Breast epithelium (tissue), 4 donors: ENCODE results near the gene FRMD4A. TPM values are rescaled to one million over a fixed set of nuclear protein-coding genes. Genes with fewer than 3 reads are reported as not detected.

Experiments
- DNase-seq, 2 donors: peaks; one replicate each; pipeline ENCODE4 v3.0.0-alpha.2; 2019; ENCODE audit warnings: low spot score in 2 of 2
- H3K27ac ChIP-seq, 2 donors: fragments of 200-600 bp; sonication (generic) in 1 of 2; one replicate each; pipeline ENCODE4 v1.5.1; 2016 to 2019; ENCODE audit warnings: mild to moderate bottlenecking in 1 of 2
- H3K27me3 ChIP-seq, 2 donors: fragments of 200-600 bp; sonication (generic) in 1 of 2; one replicate each; pipeline versions ENCODE4 v1.5.1 to v1.6.0; 2017 to 2019; ENCODE audit warnings: control low read depth in 1 of 2, mild to moderate bottlenecking in 1 of 2
- H3K36me3 ChIP-seq: fragments of 200-600 bp; one replicate; pipeline ENCODE4 v1.5.1; 2019
- H3K4me1 ChIP-seq, 2 donors: fragments of 200-600 bp; sonication (generic); one replicate each; pipeline ENCODE4 v1.5.1; 2016 to 2019; ENCODE audit warnings: control low read depth in 1 of 2
- H3K4me3 ChIP-seq, 3 donors: fragments of 200-600 bp; sonication (generic); 1 replicate in 2 of 3; 2 replicates in 1 of 3; pipeline ENCODE4 v1.5.1; 2016 to 2019; ENCODE audit warnings: mild to moderate bottlenecking in 3 of 3, moderate library complexity in 2 of 3
- H3K9me3 ChIP-seq, 2 donors: fragments of 200-600 bp; sonication (generic) in 1 of 2; one replicate each; pipeline ENCODE4 v1.5.1; 2016 to 2019; ENCODE audit warnings: control low read depth in 1 of 2
- CTCF ChIP-seq, 3 donors: fragments of 450-650 bp; IDR thresholded peaks; one replicate each; pipeline ENCODE4 v1.5.1; 2016 to 2017; ENCODE audit warnings: antibody characterized with exemption in 3 of 3, mild to moderate bottlenecking in 3 of 3, moderate library complexity in 3 of 3
- POLR2A ChIP-seq: fragments of 450-650 bp; IDR thresholded peaks from one replicate; pipeline ENCODE4 v1.6.1; 2016; ENCODE audit warnings: antibody characterized with exemption, mild to moderate bottlenecking, moderate library complexity
- POLR2AphosphoS5 ChIP-seq, 3 donors: sonication (generic); formaldehyde crosslinking; IDR thresholded peaks; one replicate each; pipeline ENCODE4 v1.6.1; 2017; ENCODE audit warnings: antibody characterized with exemption in 3 of 3
- intact Hi-C: fragments of 100-400 bp; cut with DNase I; formaldehyde crosslinking; loops from one replicate; pipeline ENCODE4 v1.15.1; 2023; ENCODE audit warnings: low total_unique reads
- total RNA-seq, 3 donors: library from RNA; depleted of rRNA; stranded (reverse); fragments of >200 nt; gene quantifications; one replicate each; pipeline ENCODE4 v1.1.0, GENCODE V29; 2016

The FRMD4A gene
- total RNA-seq, 3 donors from 2014 or later, result 27.5 to 107 (median 34.4) TPM

GRCh38 chr10:13971601-13972475, 358.9 kb downstream of the FRMD4A start:
- Histone ChIP-seq H3K27ac (peak overlapping the region in 1 of 2 donors; percentile 7), H3K4me3 (peak overlapping the region in 1 of 3 donors; percentile 15), H3K36me3 (no peaks in the 10 kb centered on the region), H3K27me3 (no peaks in the 10 kb centered on the region), H3K9me3 (no peaks in the 10 kb centered on the region), H3K4me1 (no peaks in the 10 kb centered on the region)
- intact Hi-C loops, result no loop called here
- TF ChIP-seq POLR2A (no peak), CTCF (IDR thresholded peaks at IDR 0.05) (no peak), POLR2AphosphoS5 (IDR thresholded peaks at IDR 0.05) (no peak)
- no peak for DNase-seq

- no peak for TF ChIP-seq POLR2AphosphoS5 (IDR thresholded peaks at IDR 0.05)
- intact Hi-C loops, result no loop called here
- no peak overlapping the region for H3K4me3 ChIP-seq
- H3K4me1 ChIP-seq, result no peaks in the 10 kb centered on the region
- H3K36me3 ChIP-seq, result no peaks in the 10 kb centered on the region
- H3K27ac ChIP-seq, result no peak overlapping the region
- H3K9me3 ChIP-seq, result no peaks in the 10 kb centered on the region
- no peaks in the 10 kb centered on the region for H3K27me3 ChIP-seq
- DNase-seq, result no peak
These were observed 359.8 kb downstream of the FRMD4A start for GRCh38 chr10:13970957-13971353.

- no peak for DNase-seq
- no peaks in the 10 kb centered on the region for H3K9me3 ChIP-seq
- H3K36me3 ChIP-seq, result no peaks in the 10 kb centered on the region
- H3K27me3 ChIP-seq, result no peaks in the 10 kb centered on the region
- intact Hi-C loops, result no loop called here
- no peaks in the 10 kb centered on the region for H3K4me1 ChIP-seq
- no peak overlapping the region for H3K4me3 ChIP-seq
- no peak overlapping the region for H3K27ac ChIP-seq
- no peak for TF ChIP-seq POLR2A
- TF ChIP-seq CTCF (IDR thresholded peaks at IDR 0.05), result no peak
- no peak for TF ChIP-seq POLR2AphosphoS5 (IDR thresholded peaks at IDR 0.05)
These were observed 360.3 kb downstream of the FRMD4A start for GRCh38 chr10:13970236-13970956.

- intact Hi-C loops, result no loop called here
- DNase-seq, result no peak
- H3K4me3 ChIP-seq, result no peak overlapping the region
- TF ChIP-seq POLR2A, result no peak
- no peak for TF ChIP-seq CTCF (IDR thresholded peaks at IDR 0.05)
- TF ChIP-seq POLR2AphosphoS5 (IDR thresholded peaks at IDR 0.05), result no peak
- H3K27me3 ChIP-seq, result no peaks in the 10 kb centered on the region
- no peaks in the 10 kb centered on the region for H3K4me1 ChIP-seq
- H3K9me3 ChIP-seq, result no peaks in the 10 kb centered on the region
- no peak overlapping the region for H3K27ac ChIP-seq
- no peaks in the 10 kb centered on the region for H3K36me3 ChIP-seq
These were observed 361.0 kb downstream of the FRMD4A start for GRCh38 chr10:13969792-13970140.

GRCh38 chr10:13969118-13969791, 361.5 kb downstream of the FRMD4A start:
- Histone ChIP-seq H3K36me3 (no peaks in the 10 kb centered on the region), H3K27me3 (no peaks in the 10 kb centered on the region), H3K4me3 (no peak overlapping the region), H3K4me1 (no peaks in the 10 kb centered on the region), H3K27ac (no peak overlapping the region), H3K9me3 (no peaks in the 10 kb centered on the region)
- TF ChIP-seq POLR2AphosphoS5 (IDR thresholded peaks at IDR 0.05), result no peak
- TF ChIP-seq POLR2A, result no peak
- no peak for TF ChIP-seq CTCF (IDR thresholded peaks at IDR 0.05)
- intact Hi-C loops, result no loop called here
- no peak for DNase-seq
